ENCODE measurements around the gene DNAH11.

GRCh38 chr7:21912305-21912704, 369.5 kb downstream of the DNAH11 start:
- TF ChIP-seq CTCF (IDR thresholded peaks at IDR 0.05) (no peak), POLR2A (IDR thresholded peaks at IDR 0.05) (no peak)

Measured in prostate gland (tissue), 2 donors.